ENCODE results near the gene FARS2. TPM values are rescaled to one million over a fixed set of nuclear protein-coding genes. Genes with fewer than 3 reads are reported as not detected.

FARS2 gene
- polyA plus RNA-seq, 1 donor from 2014 or later, result 11.9 TPM

GRCh38 chr6:5383856-5384255 is 122.5 kb downstream of the FARS2 start:
- Histone ChIP-seq H3K27ac (ENCODE audit: low read length) (peak overlapping the region; percentile 79), H3K4me2 (ENCODE audit: low read length) (no peak overlapping the region), H3K4me3 (ENCODE audit: low read length) (peak overlapping the region; percentile 37), H2AFZ (ENCODE audit: low read depth, low read length) (no peak overlapping the region), H3K9me3 (ENCODE audit: low read length) (no peaks in the 10 kb centered on the region), H3K27me3 (ENCODE audit: insufficient read depth, low read depth, low read length) (no peaks in the 10 kb centered on the region), H3K9me2 (ENCODE audit: insufficient read depth, low read length) (no peaks in the 10 kb centered on the region), H4K20me1 (ENCODE audit: insufficient read depth) (no peaks in the 10 kb centered on the region), H3K36me3 (ENCODE audit: insufficient read depth, low read length) (no peaks in the 10 kb centered on the region), H3K79me2 (replicated peaks; ENCODE audit: insufficient read depth, low read length) (no peaks in the 10 kb centered on the region), H3K9ac (ENCODE audit: low read length) (peak overlapping the region; percentile 36), H3F3A (ENCODE audit: insufficient read depth, low read length, poor library complexity, severe bottlenecking) (no peaks in the 10 kb centered on the region)
- TF ChIP-seq EP300 (conservative IDR thresholded peaks at IDR 0.05; ENCODE audit: poor library complexity, severe bottlenecking), result peak; percentile 81
- TF ChIP-seq SMC3 (conservative IDR thresholded peaks at IDR 0.05; ENCODE audit: poor library complexity), result no peak
- TF ChIP-seq MXI1 (conservative IDR thresholded peaks at IDR 0.05; ENCODE audit: poor library complexity, severe bottlenecking), result no peak

GRCh38 chr6:5384276-5384675 is 123.0 kb downstream of the FARS2 start:
- peak overlapping the region; percentile 37 for H3K4me3 ChIP-seq (ENCODE audit: low read length)

More at GRCh38 chr6:5384276-5384675, 123.0 kb downstream of the FARS2 start:
- no peak overlapping the region for H3K4me2 ChIP-seq (ENCODE audit: low read length)
- no peaks in the 10 kb centered on the region for H4K20me1 ChIP-seq (ENCODE audit: insufficient read depth)
- H3F3A ChIP-seq (ENCODE audit: insufficient read depth, low read length, poor library complexity, severe bottlenecking), result no peaks in the 10 kb centered on the region
- H3K36me3 ChIP-seq (ENCODE audit: insufficient read depth, low read length), result no peaks in the 10 kb centered on the region
- H3K9me3 ChIP-seq (ENCODE audit: low read length), result no peaks in the 10 kb centered on the region
- no peaks in the 10 kb centered on the region for H3K27me3 ChIP-seq (ENCODE audit: insufficient read depth, low read depth, low read length)
- H3K79me2 ChIP-seq (replicated peaks; ENCODE audit: insufficient read depth, low read length), result no peaks in the 10 kb centered on the region
- no peaks in the 10 kb centered on the region for H3K9me2 ChIP-seq (ENCODE audit: insufficient read depth, low read length)
- H3K27ac ChIP-seq (ENCODE audit: low read length), result peak overlapping the region; percentile 79
- TF ChIP-seq MXI1 (conservative IDR thresholded peaks at IDR 0.05; ENCODE audit: poor library complexity, severe bottlenecking), result no peak
- TF ChIP-seq POLR2AphosphoS5 (IDR thresholded peaks at IDR 0.05), result no peak
- TF ChIP-seq SMC3 (conservative IDR thresholded peaks at IDR 0.05; ENCODE audit: poor library complexity), result no peak
- no peak for TF ChIP-seq CTCF (IDR thresholded peaks at IDR 0.05; ENCODE audit: poor library complexity, severe bottlenecking)
- no peak for TF ChIP-seq REST (IDR thresholded peaks at IDR 0.05; ENCODE audit: borderline replicate concordance)
- no peak for TF ChIP-seq EZH2 (IDR thresholded peaks at IDR 0.05; ENCODE audit: borderline replicate concordance, insufficient read depth, low read length, poor library complexity, severe bottlenecking)
- no peak for TF ChIP-seq TAF1 (IDR thresholded peaks at IDR 0.05; ENCODE audit: low read depth)
- no peak for TF ChIP-seq RAD21 (conservative IDR thresholded peaks at IDR 0.05)
- TF ChIP-seq EP300 (conservative IDR thresholded peaks at IDR 0.05; ENCODE audit: poor library complexity, severe bottlenecking), result no peak
- no peak overlapping the region for H2AFZ ChIP-seq (ENCODE audit: low read depth, low read length)
- peak overlapping the region; percentile 36 for H3K9ac ChIP-seq (ENCODE audit: low read length)
